Measurements from ENCODE around the gene KCNT2. TPM values are rescaled to one million over a fixed set of nuclear protein-coding genes. Genes with fewer than 3 reads are reported as not detected.

The KCNT2 gene
- total and polyA plus RNA-seq, 2 donors (not counting 3 experiments of a cell fraction or from before 2014, with no cell fraction given): 0.46 to 1.6 TPM

DNA sequence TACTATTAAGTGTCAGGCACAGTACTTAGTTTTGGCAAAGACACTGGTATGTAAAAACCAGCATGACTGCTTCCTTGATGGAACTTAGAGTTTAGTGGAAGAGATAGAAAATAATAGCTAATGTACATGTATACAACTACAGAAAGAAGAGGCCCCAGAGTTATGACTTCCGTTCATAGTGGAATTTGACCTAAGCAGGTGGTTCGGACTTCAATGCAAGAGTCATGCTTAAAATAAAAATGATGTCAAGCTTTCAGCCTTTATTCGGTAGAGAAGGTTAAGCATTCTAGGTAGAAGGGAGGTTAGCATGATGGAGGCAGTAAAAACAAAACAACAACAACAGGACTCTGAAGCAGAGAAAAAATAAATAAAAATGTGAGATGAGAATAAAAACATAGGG is 165.9 kb downstream of the KCNT2 start:
- Histone ChIP-seq H3K9me3 (replicated peaks; ENCODE audit: control insufficient read depth, insufficient read depth, low read length) (no peaks in the 10 kb centered on the region), H3K9ac (replicated peaks; ENCODE audit: extremely low read depth, insufficient read depth, low read length) (no peak overlapping the region), H4K20me1 (replicated peaks; ENCODE audit: control insufficient read depth, extremely low read depth, insufficient read depth, low read length) (no peaks in the 10 kb centered on the region), H3K4me1 (ENCODE audit: control insufficient read depth, extremely low read depth, insufficient read depth, low read length) (no peaks in the 10 kb centered on the region), H3K36me3 (ENCODE audit: control insufficient read depth in 2 of 2, extremely low read depth in 1 of 2, insufficient read depth in 2 of 2, low read length in 2 of 2) (no peaks in the 10 kb centered on the region), H3K79me2 (ENCODE audit: control insufficient read depth, insufficient read depth, low read length) (no peaks in the 10 kb centered on the region), H3K27ac (ENCODE audit: insufficient read depth, low read depth, low read length) (no peak overlapping the region), H3K4me3 (replicated peaks in 1 of 3; ENCODE audit: insufficient read depth in 1 of 3, low read depth in 1 of 3, low read length in 3 of 3) (no peak overlapping the region), H3K27me3 (ENCODE audit: control insufficient read depth in 2 of 2, insufficient read depth in 2 of 2, low read length in 2 of 2) (no peaks in the 10 kb centered on the region), H2AFZ (ENCODE audit: low read depth, low read length) (no peak overlapping the region), H3K4me2 (ENCODE audit: insufficient read depth, low read length) (no peak overlapping the region), H3K9me1 (replicated peaks; ENCODE audit: control insufficient read depth, extremely low read depth, insufficient read depth, low read length) (no peaks in the 10 kb centered on the region)
- intact Hi-C loops (cut with micrococcal nuclease) (no loop called here), dilution Hi-C loops (cut with MboI; ENCODE audit: extremely low pct_ligation_motif_present, low sequenced_read_pairs) (no loop called here)
- no peak for FAIRE-seq
- POLR2A ChIA-PET: no interaction called here
- DNase-seq (ENCODE audit: low read depth, low spot score): no peak
- CTCF ChIA-PET: no interaction called here
- BruUV-seq (replicated peaks): no TSS peak
- TF ChIP-seq, protein P1, sequence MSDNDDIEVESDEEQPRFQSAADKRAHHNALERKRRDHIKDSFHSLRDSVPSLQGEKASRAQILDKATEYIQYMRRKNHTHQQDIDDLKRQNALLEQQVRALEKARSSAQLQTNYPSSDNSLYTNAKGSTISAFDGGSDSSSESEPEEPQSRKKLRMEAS (IDR thresholded peaks at IDR 0.05; ENCODE audit: insufficient read depth, insufficient read length): no peak
- no peak for TF ChIP-seq FOS (IDR thresholded peaks at IDR 0.05; ENCODE audit: borderline replicate concordance, insufficient read depth, low read length)
- TF ChIP-seq MYC (IDR thresholded peaks at IDR 0.05; ENCODE audit: low read depth, low read length): no peak
- no peak for TF ChIP-seq POLR2A (IDR thresholded peaks at IDR 0.05; ENCODE audit: low read depth, low read length)
- TF ChIP-seq EZH2 (IDR thresholded peaks at IDR 0.05; ENCODE audit: borderline replicate concordance, low read depth, low read length, severe bottlenecking): no peak
- no peak for TF ChIP-seq GATA2 (IDR thresholded peaks at IDR 0.05; ENCODE audit: insufficient read depth, insufficient read length, low read depth, low read length)
- TF ChIP-seq JUN (IDR thresholded peaks at IDR 0.05; ENCODE audit: borderline replicate concordance, insufficient read depth, insufficient read length, low read depth): no peak
- TF ChIP-seq, protein P2, sequence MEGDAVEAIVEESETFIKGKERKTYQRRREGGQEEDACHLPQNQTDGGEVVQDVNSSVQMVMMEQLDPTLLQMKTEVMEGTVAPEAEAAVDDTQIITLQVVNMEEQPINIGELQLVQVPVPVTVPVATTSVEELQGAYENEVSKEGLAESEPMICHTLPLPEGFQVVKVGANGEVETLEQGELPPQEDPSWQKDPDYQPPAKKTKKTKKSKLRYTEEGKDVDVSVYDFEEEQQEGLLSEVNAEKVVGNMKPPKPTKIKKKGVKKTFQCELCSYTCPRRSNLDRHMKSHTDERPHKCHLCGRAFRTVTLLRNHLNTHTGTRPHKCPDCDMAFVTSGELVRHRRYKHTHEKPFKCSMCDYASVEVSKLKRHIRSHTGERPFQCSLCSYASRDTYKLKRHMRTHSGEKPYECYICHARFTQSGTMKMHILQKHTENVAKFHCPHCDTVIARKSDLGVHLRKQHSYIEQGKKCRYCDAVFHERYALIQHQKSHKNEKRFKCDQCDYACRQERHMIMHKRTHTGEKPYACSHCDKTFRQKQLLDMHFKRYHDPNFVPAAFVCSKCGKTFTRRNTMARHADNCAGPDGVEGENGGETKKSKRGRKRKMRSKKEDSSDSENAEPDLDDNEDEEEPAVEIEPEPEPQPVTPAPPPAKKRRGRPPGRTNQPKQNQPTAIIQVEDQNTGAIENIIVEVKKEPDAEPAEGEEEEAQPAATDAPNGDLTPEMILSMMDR (IDR thresholded peaks at IDR 0.05; ENCODE audit: extremely low read depth in 1 of 2, insufficient read depth in 1 of 2, low read depth in 1 of 2, low read length in 2 of 2): no peak
- no peak for TF ChIP-seq POLR2AphosphoS5 (IDR thresholded peaks at IDR 0.05; ENCODE audit: insufficient read depth, low read depth, low read length)
